GM12874 (cell line): Measurements from ENCODE around the gene ADSS1.

Source experiments
- CTCF ChIP-seq: IDR thresholded peaks from 2 replicates; pipeline ENCODE4 v1.5.1; 2011; ENCODE audit warnings: low read depth, mild to moderate bottlenecking, control low read depth, low read length, moderate library complexity; ENCODE audit not compliant: insufficient read depth

Gene ADSS1

GRCh38 chr14:104693482-104694431 lies 30.3 kb upstream of the ADSS1 start:
- TF ChIP-seq CTCF: no peak

- TF ChIP-seq CTCF: no peak
These were observed 29.5 kb upstream of the ADSS1 start for GRCh38 chr14:104694475-104694950.

GRCh38 chr14:104694991-104695659 lies 28.9 kb upstream of the ADSS1 start:
- TF ChIP-seq CTCF: no peak

- no peak for TF ChIP-seq CTCF
These were observed 28.4 kb upstream of the ADSS1 start for GRCh38 chr14:104695660-104696000.

GRCh38 chr14:104696671-104697316 lies 27.2 kb upstream of the ADSS1 start:
- no peak for TF ChIP-seq CTCF

GRCh38 chr14:104697317-104697703 lies 26.7 kb upstream of the ADSS1 start:
- TF ChIP-seq CTCF: no peak
